Coronary artery (tissue), 2 donors: ENCODE results near the gene JAK1.

ENCODE experiments used
- DNase-seq: peaks from one replicate; pipeline ENCODE4 v3.0.0-alpha.2; 2017; ENCODE audit warnings: low spot score
- H3K27ac ChIP-seq, 2 donors: fragments of 200-600 bp; sonication (generic); one replicate each; pipeline ENCODE4 v1.5.1; 2016 to 2019
- H3K4me3 ChIP-seq: fragments of 200-600 bp; sonication (generic); 2 replicates; pipeline ENCODE4 v1.5.1; 2016; ENCODE audit warnings: mild to moderate bottlenecking, moderate library complexity
- TF ChIP-seq, protein P1 (sequence below): fragments of 200-600 bp; sonication (generic); IDR thresholded peaks from one replicate; pipeline ENCODE4 v1.5.1; 2019; ENCODE audit warnings: antibody characterized with exemption

The JAK1 gene

DNA sequence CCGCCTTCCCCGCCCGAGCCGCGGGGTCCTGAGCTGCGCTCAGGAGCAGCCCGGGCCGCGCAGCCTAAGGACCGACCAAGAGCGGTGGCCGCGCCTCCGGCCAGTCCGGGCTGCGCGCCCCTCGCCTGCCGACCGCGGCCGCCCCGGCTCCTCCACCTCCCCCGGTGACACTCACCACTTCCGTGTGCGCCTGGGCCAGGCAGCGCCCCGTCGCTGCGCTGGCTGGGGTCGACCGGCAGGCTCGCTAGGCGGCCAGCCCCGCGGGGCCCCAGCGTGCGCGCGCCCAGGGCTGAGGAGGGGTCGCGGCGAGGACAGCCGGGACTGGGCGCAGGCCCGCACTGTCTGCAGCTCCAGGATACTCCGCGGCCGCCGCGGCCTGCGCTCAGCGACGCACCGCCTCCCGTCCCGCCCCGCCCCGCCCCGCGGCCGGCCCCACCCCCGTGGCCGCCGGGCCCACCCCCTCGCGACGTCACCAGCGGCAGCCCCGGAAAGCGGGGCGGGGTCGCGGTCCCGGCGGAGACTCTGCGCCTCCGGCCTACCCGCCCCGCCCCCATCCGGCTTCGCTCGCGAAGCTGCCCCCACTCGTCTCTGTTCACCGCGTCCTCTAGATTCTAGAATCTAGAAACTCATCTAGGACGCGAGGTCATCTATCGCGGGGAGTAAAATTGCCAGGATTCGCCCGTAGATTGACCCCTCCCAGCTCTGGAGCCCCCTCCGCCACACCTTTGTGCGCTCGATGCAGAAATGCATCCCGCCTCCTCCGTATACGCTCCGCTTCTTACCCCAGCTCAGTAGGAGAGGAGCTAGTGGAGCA lies at the start of gene JAK1:
Gene JAK1, minus strand, starts transcription at position 392 of the 814 bp plus-strand sequence. CDS start 80,285 bp downstream, outside the sequence.
- TF ChIP-seq, protein P1, sequence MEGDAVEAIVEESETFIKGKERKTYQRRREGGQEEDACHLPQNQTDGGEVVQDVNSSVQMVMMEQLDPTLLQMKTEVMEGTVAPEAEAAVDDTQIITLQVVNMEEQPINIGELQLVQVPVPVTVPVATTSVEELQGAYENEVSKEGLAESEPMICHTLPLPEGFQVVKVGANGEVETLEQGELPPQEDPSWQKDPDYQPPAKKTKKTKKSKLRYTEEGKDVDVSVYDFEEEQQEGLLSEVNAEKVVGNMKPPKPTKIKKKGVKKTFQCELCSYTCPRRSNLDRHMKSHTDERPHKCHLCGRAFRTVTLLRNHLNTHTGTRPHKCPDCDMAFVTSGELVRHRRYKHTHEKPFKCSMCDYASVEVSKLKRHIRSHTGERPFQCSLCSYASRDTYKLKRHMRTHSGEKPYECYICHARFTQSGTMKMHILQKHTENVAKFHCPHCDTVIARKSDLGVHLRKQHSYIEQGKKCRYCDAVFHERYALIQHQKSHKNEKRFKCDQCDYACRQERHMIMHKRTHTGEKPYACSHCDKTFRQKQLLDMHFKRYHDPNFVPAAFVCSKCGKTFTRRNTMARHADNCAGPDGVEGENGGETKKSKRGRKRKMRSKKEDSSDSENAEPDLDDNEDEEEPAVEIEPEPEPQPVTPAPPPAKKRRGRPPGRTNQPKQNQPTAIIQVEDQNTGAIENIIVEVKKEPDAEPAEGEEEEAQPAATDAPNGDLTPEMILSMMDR = no peak

DNA sequence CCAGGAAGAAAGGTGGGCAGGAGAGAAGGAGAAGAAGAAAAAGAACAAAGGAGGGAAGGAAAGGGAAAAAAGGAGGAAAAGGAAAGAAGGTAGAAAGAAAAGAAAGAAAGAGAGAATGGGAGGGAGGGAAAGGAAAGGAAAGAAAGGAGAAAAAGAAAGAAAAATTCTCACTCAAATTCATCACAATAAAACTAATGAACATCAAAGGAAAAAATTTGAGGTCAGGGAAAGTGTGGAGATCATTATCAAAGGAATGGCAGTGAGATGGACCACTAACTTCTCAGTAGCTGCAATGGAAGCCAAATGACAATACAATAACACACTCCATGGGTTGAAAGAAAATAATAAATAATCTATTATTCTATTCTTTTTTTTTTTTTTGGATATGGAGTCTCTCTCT lies 48.0 kb upstream of the JAK1 start:
- H3K27ac ChIP-seq = no peak overlapping the region
- H3K4me3 ChIP-seq = no peak overlapping the region
- TF ChIP-seq, protein P1 = no peak
- DNase-seq = no peak

More for the DNA sequence above, at the start of gene JAK1:
- peak; percentile 84 for DNase-seq
- Histone ChIP-seq H3K27ac (peak within 1 kb of the TSS; percentile 88 to 98), H3K4me3 (peak within 1 kb of the TSS; percentile 91)

DNA sequence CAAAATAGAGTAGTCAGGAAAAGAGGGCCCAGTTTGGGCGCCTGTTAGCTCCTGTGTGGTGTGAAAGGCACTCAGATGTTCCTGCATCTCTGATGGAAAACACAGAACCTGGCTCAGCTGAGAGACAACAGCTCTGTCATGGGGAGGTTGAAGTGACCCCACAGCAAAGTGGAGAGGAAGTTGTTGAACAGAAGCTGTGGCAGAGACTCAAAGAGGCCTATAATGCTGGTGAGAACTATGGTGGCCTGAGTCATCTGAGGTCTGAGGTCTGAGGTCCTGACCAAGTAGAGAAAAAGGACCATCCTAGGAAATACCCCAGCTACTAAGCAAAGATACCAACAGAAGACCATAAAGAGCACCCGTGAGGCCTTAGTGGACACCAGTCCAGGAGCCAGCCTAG lies 45.6 kb upstream of the JAK1 start:
- Histone ChIP-seq H3K27ac (no peak overlapping the region), H3K4me3 (no peak overlapping the region)
- TF ChIP-seq, protein P1 = no peak
- no peak for DNase-seq

DNA sequence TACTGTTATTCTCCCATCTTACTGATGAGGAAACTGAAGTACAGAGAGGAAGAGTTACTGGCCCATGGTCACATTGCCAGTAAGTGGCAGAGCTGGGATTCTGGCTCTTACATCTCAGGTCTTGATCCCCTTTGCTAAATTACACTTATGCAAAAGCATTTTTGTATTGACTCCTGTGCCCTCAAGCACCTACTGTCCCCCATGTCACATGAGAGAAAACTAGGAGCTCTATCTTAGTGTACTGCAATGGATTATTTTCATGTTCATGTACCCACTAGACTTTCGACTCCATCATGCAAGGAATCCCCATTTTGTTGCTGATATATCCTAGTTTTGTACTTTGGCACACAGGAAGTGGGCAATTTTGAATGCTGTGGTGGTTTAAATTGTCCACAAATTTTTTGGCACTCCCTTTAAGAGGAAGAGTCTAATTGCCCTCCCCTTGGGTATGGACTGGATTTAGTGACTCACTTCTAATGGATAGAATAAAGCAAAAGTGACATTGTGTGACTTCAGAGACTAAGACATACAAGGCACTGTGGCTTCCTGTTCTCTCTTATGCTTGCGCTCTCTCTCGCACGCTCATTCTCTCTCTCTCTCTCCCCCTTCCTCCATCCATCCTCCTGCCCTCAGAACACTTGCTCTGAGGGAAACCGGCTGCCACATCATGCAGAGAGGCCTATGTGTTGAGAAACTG lies 43.5 kb upstream of the JAK1 start:
- TF ChIP-seq, protein P1 = no peak

DNA sequence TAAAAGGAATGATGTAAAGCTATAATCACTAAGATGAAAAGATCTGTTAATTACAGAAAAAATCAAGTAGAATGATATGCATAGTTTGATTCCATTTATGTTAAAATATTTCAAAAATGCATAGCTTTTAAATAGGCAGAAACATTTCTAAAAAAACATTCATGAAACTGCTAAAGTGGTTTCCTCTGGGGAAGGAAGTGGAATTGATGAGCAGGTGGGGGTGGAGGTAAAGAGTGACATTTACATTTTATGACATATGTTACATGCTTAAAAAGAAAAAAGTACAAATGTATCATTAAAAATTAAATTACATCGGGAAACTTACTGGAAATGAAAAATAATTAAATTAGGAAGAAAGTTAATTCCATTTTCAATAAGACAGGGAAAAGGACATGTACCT lies 42.8 kb upstream of the JAK1 start:
- TF ChIP-seq, protein P1 = no peak
- H3K4me3 ChIP-seq = no peak overlapping the region
- no peak overlapping the region for H3K27ac ChIP-seq
- no peak for DNase-seq

More for the DNA sequence above, 43.5 kb upstream of the JAK1 start:
- no peak overlapping the region for H3K27ac ChIP-seq
- H3K4me3 ChIP-seq = no peak overlapping the region
- no peak for DNase-seq

DNA sequence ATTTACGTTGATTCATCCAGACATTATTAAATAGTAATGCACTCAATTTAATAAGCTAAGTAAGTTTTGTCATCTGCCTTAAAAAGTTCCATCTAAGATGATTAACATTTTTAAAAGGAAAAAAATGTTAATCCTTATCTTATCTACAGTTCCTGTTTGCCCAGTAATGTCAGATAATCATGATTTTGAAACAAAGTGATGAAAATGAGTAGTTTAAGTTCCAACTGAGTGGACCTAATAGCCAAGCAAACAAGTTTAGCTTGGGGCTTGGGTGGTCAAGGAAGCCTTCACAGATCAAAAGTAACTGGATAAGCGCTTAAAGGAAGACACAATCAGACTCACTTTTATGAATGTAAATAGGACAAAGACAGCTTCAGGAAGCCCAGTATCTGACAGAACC lies 40.5 kb upstream of the JAK1 start:
- DNase-seq = no peak
- TF ChIP-seq, protein P1 = no peak
- no peak overlapping the region for H3K27ac ChIP-seq
- no peak overlapping the region for H3K4me3 ChIP-seq
